CD4-positive, alpha-beta T cell treated with Interleukin-15 for 4 hours (primary cell): Measurements from ENCODE around the gene AQP2.

Experiments used
- DNase-seq: peaks from one replicate; pipeline ENCODE4 v3.0.0-alpha.2; 2020; ENCODE audit warnings: low spot score

The AQP2 gene

GRCh38 chr12:49941556-49942511, 8.7 kb upstream of the AQP2 start:
- DNase-seq = no peak

- no peak for DNase-seq
Observed at GRCh38 chr12:49942512-49942893, 8.0 kb upstream of the AQP2 start.

- no peak for DNase-seq
Observed at GRCh38 chr12:49942921-49943624, 7.5 kb upstream of the AQP2 start.

- no peak for DNase-seq
Observed at GRCh38 chr12:49943625-49943960, 6.9 kb upstream of the AQP2 start.

GRCh38 chr12:49944046-49944445, 6.5 kb upstream of the AQP2 start:
- DNase-seq = no peak

GRCh38 chr12:49944718-49945117, 5.8 kb upstream of the AQP2 start:
- DNase-seq = no peak

GRCh38 chr12:49945394-49946080, 5.0 kb upstream of the AQP2 start:
- DNase-seq = peak; percentile 85

GRCh38 chr12:49946086-49946485, 4.5 kb upstream of the AQP2 start:
- DNase-seq = no peak

- no peak for DNase-seq
Observed at GRCh38 chr12:49946497-49946896, 4.0 kb upstream of the AQP2 start.

- no peak for DNase-seq
Observed at GRCh38 chr12:49947593-49948226, 2.8 kb upstream of the AQP2 start.

- no peak for DNase-seq
Observed at GRCh38 chr12:49948866-49949845, 1.4 kb upstream of the AQP2 start.

- DNase-seq = no peak
Observed at GRCh38 chr12:49949866-49950265, 671 bp upstream of the AQP2 start.

GRCh38 chr12:49951411-49952240, 1.1 kb downstream of the AQP2 start:
- DNase-seq = no peak

- no peak for DNase-seq
Observed at GRCh38 chr12:49952391-49953055, 2.0 kb downstream of the AQP2 start.

- no peak for DNase-seq
Observed at GRCh38 chr12:49953151-49953550, 2.6 kb downstream of the AQP2 start.

- DNase-seq = no peak
Observed at GRCh38 chr12:49953961-49954846, 3.7 kb downstream of the AQP2 start.

- DNase-seq = no peak
Observed at GRCh38 chr12:49954863-49955830, 4.6 kb downstream of the AQP2 start.
